GM18511 (cell line): ENCODE results near the gene UBALD1.
A peak's percentile ranks its signal among the peaks of the same experiment; 100 is the strongest.
"Not testable (repeated sequence)": the region's sequence is repeated elsewhere in the genome, so short reads cannot be mapped to it uniquely, and the experiment has no call there.

Experiments
- ATAC-seq: cut with Tn5 transposase; IDR thresholded peaks from one replicate; pipeline ENCODE4 v1.9.1; 2021; ENCODE audit warnings: mild to moderate bottlenecking, moderate library complexity; ENCODE audit not compliant: unreplicated experiment

The UBALD1 gene

GRCh38 chr16:4614571-4615383 is at the start of gene UBALD1:
TSS of gene UBALD1 (minus strand) at chr16:4614888. CDS start at chr16:4614797, 91 bp downstream.
- peak; percentile 66 for ATAC-seq

- ATAC-seq: no peak
These were observed 49.2 kb upstream of the UBALD1 start for GRCh38 chr16:4663777-4664465.

GRCh38 chr16:4663465-4663776 is 48.7 kb upstream of the UBALD1 start:
- ATAC-seq: no peak

- no peak for ATAC-seq
These were observed 47.0 kb upstream of the UBALD1 start for GRCh38 chr16:4661661-4662060.

GRCh38 chr16:4660454-4661007 is 45.8 kb upstream of the UBALD1 start:
- ATAC-seq: peak; percentile 65

GRCh38 chr16:4659363-4660353 is 45.0 kb upstream of the UBALD1 start:
- no peak for ATAC-seq

GRCh38 chr16:4656695-4657686 is 42.3 kb upstream of the UBALD1 start:
- ATAC-seq: no peak

- ATAC-seq: no peak
These were observed 41.5 kb upstream of the UBALD1 start for GRCh38 chr16:4656221-4656620.

- ATAC-seq: no peak
These were observed 41.1 kb upstream of the UBALD1 start for GRCh38 chr16:4655801-4656200.

GRCh38 chr16:4654964-4655590 is 40.4 kb upstream of the UBALD1 start:
- ATAC-seq: no peak

- ATAC-seq: no peak
These were observed 39.6 kb upstream of the UBALD1 start for GRCh38 chr16:4654011-4654963.

GRCh38 chr16:4652561-4652960 is 37.9 kb upstream of the UBALD1 start:
- ATAC-seq: no peak

- no peak for ATAC-seq
These were observed 37.1 kb upstream of the UBALD1 start for GRCh38 chr16:4651827-4652226.

GRCh38 chr16:4650443-4651074 is 35.9 kb upstream of the UBALD1 start:
- ATAC-seq: not testable (repeated sequence)

GRCh38 chr16:4649744-4650442 is 35.2 kb upstream of the UBALD1 start:
- no peak for ATAC-seq

GRCh38 chr16:4648917-4649316 is 34.2 kb upstream of the UBALD1 start:
- no peak for ATAC-seq

GRCh38 chr16:4647644-4647980 is 32.9 kb upstream of the UBALD1 start:
- ATAC-seq: no peak
